ENCODE data around the gene SLA2.

- TF ChIP-seq CTCF (conservative IDR thresholded peaks at IDR 0.05) (no peak), ZFX (IDR thresholded peaks at IDR 0.05) (no peak)
These were observed 10.7 kb upstream of the SLA2 start for GRCh38 chr20:36656733-36657132.
